T-helper 1 cell (primary cell): ENCODE results near the gene ZNF407.
"Not testable (repeated sequence)": the region's sequence is repeated elsewhere in the genome, so short reads cannot be mapped to it uniquely, and the experiment has no call there.

Experiments
- DNase-seq, 5 donors: peaks; one replicate each; pipeline ENCODE4 v3.0.0-alpha.2; 2012 to 2020

Gene ZNF407

GRCh38 chr18:75083131-75083530 lies 485.5 kb downstream of the ZNF407 start:
- no peak for DNase-seq

GRCh38 chr18:75083761-75084160 lies 486.1 kb downstream of the ZNF407 start:
- no peak for DNase-seq

GRCh38 chr18:75085676-75086075 lies 488.0 kb downstream of the ZNF407 start:
- DNase-seq: not testable (repeated sequence)

GRCh38 chr18:75086494-75087034 lies 488.9 kb downstream of the ZNF407 start:
- DNase-seq: no peak

- DNase-seq: no peak
These were observed 489.7 kb downstream of the ZNF407 start for GRCh38 chr18:75087119-75088020.

- DNase-seq: no peak
These were observed 490.4 kb downstream of the ZNF407 start for GRCh38 chr18:75088021-75088506.

- no peak for DNase-seq
These were observed 491.0 kb downstream of the ZNF407 start for GRCh38 chr18:75088622-75089211.

- DNase-seq: no peak
These were observed 492.2 kb downstream of the ZNF407 start for GRCh38 chr18:75089748-75090327.

- DNase-seq: no peak
These were observed 492.7 kb downstream of the ZNF407 start for GRCh38 chr18:75090336-75090735.

GRCh38 chr18:75097491-75098225 lies 500.0 kb downstream of the ZNF407 start:
- DNase-seq: no peak

- no peak for DNase-seq
These were observed 503.4 kb downstream of the ZNF407 start for GRCh38 chr18:75100832-75101630.

GRCh38 chr18:75101916-75102315 lies 504.2 kb downstream of the ZNF407 start:
- no peak for DNase-seq

- not testable (repeated sequence) for DNase-seq
These were observed 506.4 kb downstream of the ZNF407 start for GRCh38 chr18:75104029-75104428.

GRCh38 chr18:75104483-75104882 lies 506.8 kb downstream of the ZNF407 start:
- DNase-seq: no peak

- no peak for DNase-seq
These were observed 508.0 kb downstream of the ZNF407 start for GRCh38 chr18:75105551-75106254.

GRCh38 chr18:75106746-75107145 lies 509.1 kb downstream of the ZNF407 start:
- no peak for DNase-seq

GRCh38 chr18:75107196-75107930 lies 509.7 kb downstream of the ZNF407 start:
- no peak for DNase-seq

GRCh38 chr18:75107931-75108276 lies 510.2 kb downstream of the ZNF407 start:
- no peak for DNase-seq

- DNase-seq: no peak
These were observed 511.1 kb downstream of the ZNF407 start for GRCh38 chr18:75108579-75109318.

GRCh38 chr18:75109319-75109691 lies 511.6 kb downstream of the ZNF407 start:
- no peak for DNase-seq
